Endothelial cell of umbilical vein (primary cell): ENCODE data around the gene CCL7. TPM values are rescaled to one million over a fixed set of nuclear protein-coding genes. Genes with fewer than 3 reads are reported as not detected.

ENCODE experiments used
- BruUV-seq: library from RNA; stranded (reverse); fragments of 400-500 nt; replicated peaks from 2 replicates; lab custom pipeline; 2021; lab: Mats Ljungman, UMichigan
- CTCF ChIA-PET: fragments of 300-600, 350-600 bp; sonication (Branson Sonifier 250); formaldehyde crosslinking; loops from one replicate; lab custom pipeline; 2021; ENCODE audit warnings: antibody characterized with exemption, inconsistent platforms; lab: Charles Lee
- POLR2A ChIA-PET: fragments of 300-600, 350-600 bp; sonication (Branson Sonifier 250); formaldehyde crosslinking; loops from one replicate; lab custom pipeline; 2021; ENCODE audit warnings: antibody characterized with exemption, inconsistent platforms; lab: Charles Lee
- DNase-seq: peaks from one replicate; pipeline ENCODE4 v3.0.0-alpha.2; 2011; ENCODE audit warnings: low read depth, low spot score
- FAIRE-seq: peaks from 2 replicates; lab custom pipeline; 2011; peaks lifted over from hg19 to GRCh38; lab: Jason Lieb, UNC
- H2AFZ ChIP-seq: 2 replicates; pipeline ENCODE4 v1.6.0; 2012; ENCODE audit warnings: low read depth, low read length, control low read depth, inconsistent platforms
- H3K27ac ChIP-seq: 2 replicates; pipeline ENCODE4 v1.5.1; 2011; ENCODE audit warnings: low read depth, mild to moderate bottlenecking, control low read depth, low read length, moderate library complexity; ENCODE audit not compliant: insufficient read depth
- H3K27me3 ChIP-seq, 2 experiments: 2 replicates each; pipeline versions ENCODE4 v1.6.0 to v1.6.1; 2011; ENCODE audit warnings: low read length in 2 of 2, mixed read lengths in 1 of 2; ENCODE audit not compliant: control insufficient read depth in 2 of 2, insufficient read depth in 2 of 2
- H3K36me3 ChIP-seq, 2 experiments: 2 replicates in 1 of 2; 3 replicates in 1 of 2; pipeline ENCODE4 v1.5.1; 2011; ENCODE audit warnings: low read length in 2 of 2, mild to moderate bottlenecking in 1 of 2, moderate library complexity in 1 of 2; ENCODE audit not compliant: control insufficient read depth in 2 of 2, insufficient read depth in 2 of 2; ENCODE audit errors: extremely low read depth in 1 of 2
- H3K4me1 ChIP-seq: 3 replicates; pipeline ENCODE4 v1.5.1; 2011; ENCODE audit warnings: mild to moderate bottlenecking, low read length; ENCODE audit not compliant: control insufficient read depth, insufficient read depth; ENCODE audit errors: extremely low read depth
- H3K4me2 ChIP-seq: 2 replicates; pipeline ENCODE4 v1.6.1; 2011; ENCODE audit warnings: low read length, control low read depth, mixed read lengths; ENCODE audit not compliant: insufficient read depth
- H3K4me3 ChIP-seq, 3 experiments: fragments of 200-600 bp in 1 of 3; sonication (generic), shearing (Covaris generic) in 1 of 3; replicated peaks in 1 of 3; 2 replicates each; pipeline ENCODE4 v1.5.1; 2011 to 2016; ENCODE audit warnings: control low read depth in 3 of 3, low read length in 3 of 3, mild to moderate bottlenecking in 2 of 3, inconsistent platforms in 1 of 3, low read depth in 1 of 3, moderate library complexity in 1 of 3; ENCODE audit not compliant: insufficient read depth in 1 of 3
- H3K79me2 ChIP-seq: 2 replicates; pipeline ENCODE4 v1.6.0; 2012; ENCODE audit warnings: low read length, inconsistent platforms; ENCODE audit not compliant: control insufficient read depth, insufficient read depth
- H3K9ac ChIP-seq: replicated peaks from 2 replicates; pipeline ENCODE3; 2011; ENCODE audit warnings: low read length, control low read depth; ENCODE audit not compliant: insufficient read depth; ENCODE audit errors: extremely low read depth
- H3K9me1 ChIP-seq: replicated peaks from 3 replicates; pipeline ENCODE4 v1.6.0; 2011; ENCODE audit warnings: mild to moderate bottlenecking, low read length; ENCODE audit not compliant: control insufficient read depth, insufficient read depth; ENCODE audit errors: extremely low read depth
- H3K9me3 ChIP-seq: replicated peaks from 2 replicates; pipeline ENCODE4 v1.5.1; 2012; ENCODE audit warnings: low read length, inconsistent platforms; ENCODE audit not compliant: control insufficient read depth, insufficient read depth
- H4K20me1 ChIP-seq: replicated peaks from 2 replicates; pipeline ENCODE3; 2011; ENCODE audit warnings: mild to moderate bottlenecking, low read length; ENCODE audit not compliant: control insufficient read depth, insufficient read depth; ENCODE audit errors: extremely low read depth
- CTCF ChIP-seq, 2 donors: IDR thresholded peaks; 1 replicate in 1 of 2; 2 replicates in 1 of 2; pipeline ENCODE4 v1.5.1; 2011; ENCODE audit warnings: low read length in 2 of 2, mild to moderate bottlenecking in 2 of 2, moderate library complexity in 2 of 2, control low read depth in 1 of 2, inconsistent platforms in 1 of 2, low read depth in 1 of 2; ENCODE audit not compliant: insufficient read depth in 1 of 2; ENCODE audit errors: extremely low read depth in 1 of 2
- EZH2 ChIP-seq: IDR thresholded peaks from 2 replicates; pipeline ENCODE4 v1.6.1; 2012; ENCODE audit warnings: borderline replicate concordance, low read depth, mild to moderate bottlenecking, moderate library complexity, low read length, inconsistent platforms; ENCODE audit not compliant: severe bottlenecking
- FOS ChIP-seq: IDR thresholded peaks from 2 replicates; pipeline ENCODE4 v1.6.1; 2011; ENCODE audit warnings: mild to moderate bottlenecking, low read length, moderate library complexity, borderline replicate concordance; ENCODE audit not compliant: insufficient read depth
- GATA2 ChIP-seq: IDR thresholded peaks from 2 replicates; pipeline ENCODE4 v1.7.0; 2011; ENCODE audit warnings: low read depth, mild to moderate bottlenecking, moderate library complexity, mixed read lengths, low read length; ENCODE audit not compliant: insufficient read length, insufficient read depth
- MAX ChIP-seq: IDR thresholded peaks from 2 replicates; pipeline ENCODE4 v1.6.1; 2011; ENCODE audit not compliant: insufficient read depth, insufficient read length
- POLR2A ChIP-seq: IDR thresholded peaks from 2 replicates; pipeline ENCODE4 v1.6.1; 2012; ENCODE audit warnings: low read depth, mild to moderate bottlenecking, control low read depth, low read length
- POLR2AphosphoS5 ChIP-seq: IDR thresholded peaks from 2 replicates; pipeline ENCODE4 v1.6.1; 2012; ENCODE audit warnings: low read depth, mild to moderate bottlenecking, control low read depth, low read length, moderate library complexity; ENCODE audit not compliant: insufficient read depth
- dilution Hi-C: fragments of 300-500 bp; cut with MboI; formaldehyde crosslinking; loops from one replicate; pipeline ENCODE4 v1.15.0; 2019; ENCODE audit warnings: low sequenced_read_pairs; ENCODE audit not compliant: extremely low pct_ligation_motif_present
- intact Hi-C: fragments of 100-400 bp; cut with micrococcal nuclease; formaldehyde crosslinking; loops from one replicate; pipeline ENCODE4 v1.10.0; 2022
- polyA plus RNA-seq, 4 experiments: library from polyadenylated mRNA; depleted of rRNA in 3 of 4; stranded (reverse) in 3 of 4; unstranded in 1 of 4; fragments of >200 nt; gene quantifications; 2 replicates each; pipeline versions ENCODE4 v1.2.1 to v1.2.3, GENCODE V29; 2011 to 2012; ENCODE audit warnings: missing spikeins in 1 of 4
- total RNA-seq: library from RNA; stranded (reverse); gene quantifications from 2 replicates; pipeline ENCODE4 v1.2.3, GENCODE V29; 2021

The CCL7 gene
- total and polyA plus RNA-seq, 2 donors (not counting 3 experiments of a cell fraction or from before 2014, with no cell fraction given), result 0.25 TPM; not detected in 1

- FAIRE-seq (no peak), DNase-seq (no peak)
- Histone ChIP-seq H3K27ac (peak overlapping the region; percentile 96), H4K20me1 (no peaks in the 10 kb centered on the region), H3K36me3 (peaks cover 0 to 4% of the 10 kb centered on the region in 2 experiments), H3K9me3 (no peaks in the 10 kb centered on the region), H3K79me2 (no peaks in the 10 kb centered on the region), H3K9ac (peak overlapping the region; percentile 83), H3K4me1 (peaks cover 75% of the 10 kb centered on the region), H3K4me3 (peak overlapping the region in 2 of 3 experiments; percentile 43 to 46), H3K27me3 (no peaks in the 10 kb centered on the region), H3K9me1 (no peaks in the 10 kb centered on the region), H2AFZ (peak overlapping the region; percentile 18), H3K4me2 (peak overlapping the region; percentile 55)
- no peak for TF ChIP-seq EZH2
- no peak for TF ChIP-seq CTCF (IDR thresholded peaks at IDR 0.05; ENCODE audit: extremely low read depth in 1 of 2, insufficient read depth in 1 of 2, low read depth in 1 of 2, low read length in 2 of 2)
- TF ChIP-seq GATA2, result no peak
- no peak for TF ChIP-seq POLR2AphosphoS5
- no peak for TF ChIP-seq FOS
- TF ChIP-seq MAX, result no peak
- peak; percentile 33 for TF ChIP-seq POLR2A
- dilution Hi-C loops, result no loop called here
- BruUV-seq, result TSS peak; percentile 73
- intact Hi-C loops, result loop anchor here (1.0 to 10.0 kb wide), 5 partner anchors 14 to 1119 kb away; partner anchors contain the start of genes SLFN11 and SLFN5
- POLR2A ChIA-PET, result interaction anchor here (1.2 to 2.8 kb wide), 4 partner anchors 13 to 21 kb away, joined by 4 to 16 read pairs (median 9); no protein-coding TSS in a partner anchor
- CTCF ChIA-PET, result interaction anchor here (1.0 to 3.7 kb wide), 8 partner anchors 17 to 106 kb away, joined by 3 to 19 read pairs (median 5); no protein-coding TSS in a partner anchor
These were observed 14.7 kb upstream of the CCL7 start for GRCh38 chr17:34255381-34255732.
